ENCODE measurements around the gene HOXB4. TPM values are rescaled to one million over a fixed set of nuclear protein-coding genes. Genes with fewer than 3 reads are reported as not detected.

HOXB4 gene
- polyA plus RNA-seq, 1 of the 3 experiments (the other 2 are of a cell fraction) = 0.03 TPM

- peaks cover 4% of the 10 kb centered on the region for H3F3A ChIP-seq (replicated peaks; ENCODE audit: insufficient read depth)
- H3K4me1 ChIP-seq (ENCODE audit: control insufficient read depth in 1 of 2, insufficient read depth in 2 of 2, low read depth in 1 of 2, low read length in 1 of 2) = no peaks in the 10 kb centered on the region
- H3K27ac ChIP-seq (ENCODE audit: low read depth in 2 of 2, low read length in 1 of 2) = no peak overlapping the region
- no peak overlapping the region for H3K4me2 ChIP-seq
- H2AFZ ChIP-seq (ENCODE audit: low read depth) = no peak overlapping the region
- H3K4me3 ChIP-seq (ENCODE audit: low read depth in 2 of 2, low read length in 1 of 2) = no peak overlapping the region
- peaks cover 2% of the 10 kb centered on the region; the same call in 1 of the 2 replicates for H4K20me1 ChIP-seq (ENCODE audit: insufficient read depth)
- no peaks in the 10 kb centered on the region for H3K9me3 ChIP-seq
- H3K79me2 ChIP-seq (ENCODE audit: insufficient read depth) = no peaks in the 10 kb centered on the region
- peaks cover 94% of the 10 kb centered on the region for H3K27me3 ChIP-seq (ENCODE audit: insufficient read depth)
- POLR2A ChIA-PET = no interaction called here
- no peak for DNase-seq
- H3K9ac ChIP-seq = no peak overlapping the region
- no peaks in the 10 kb centered on the region for H3K9me2 ChIP-seq
- CTCF ChIA-PET = no interaction called here
- TF ChIP-seq RCOR1 (IDR thresholded peaks at IDR 0.05; ENCODE audit: low read length) (no peak), YY1 (IDR thresholded peaks at IDR 0.05; ENCODE audit: low read depth) (no peak), RAD21 (IDR thresholded peaks at IDR 0.05; ENCODE audit: low read length) (no peak), GABPA (IDR thresholded peaks at IDR 0.05; ENCODE audit: low read depth) (no peak), GATA2 (CRISPR knock-in tag; IDR thresholded peaks at IDR 0.05) (no peak), SIN3A (IDR thresholded peaks at IDR 0.05; ENCODE audit: borderline replicate concordance, low read depth, low read length) (no peak), NRF1 (IDR thresholded peaks at IDR 0.05; ENCODE audit: low read depth, low read length) (no peak), PBX3 (IDR thresholded peaks at IDR 0.05) (no peak), TEAD4 (IDR thresholded peaks at IDR 0.05; ENCODE audit: borderline replicate concordance, insufficient read depth) (no peak), JUND (IDR thresholded peaks at IDR 0.05) (no peak), MEF2A (IDR thresholded peaks at IDR 0.05; ENCODE audit: borderline replicate concordance, low read depth) (no peak), EP300 (IDR thresholded peaks at IDR 0.05; ENCODE audit: borderline replicate concordance in 1 of 2, low read depth in 1 of 2, low read length in 1 of 2) (no peak), CHD2 (IDR thresholded peaks at IDR 0.05; ENCODE audit: low read length, partially characterized antibody) (no peak), ZBTB33 (IDR thresholded peaks at IDR 0.05; ENCODE audit: borderline replicate concordance, low read depth) (no peak)
- TF ChIP-seq, protein P1, sequence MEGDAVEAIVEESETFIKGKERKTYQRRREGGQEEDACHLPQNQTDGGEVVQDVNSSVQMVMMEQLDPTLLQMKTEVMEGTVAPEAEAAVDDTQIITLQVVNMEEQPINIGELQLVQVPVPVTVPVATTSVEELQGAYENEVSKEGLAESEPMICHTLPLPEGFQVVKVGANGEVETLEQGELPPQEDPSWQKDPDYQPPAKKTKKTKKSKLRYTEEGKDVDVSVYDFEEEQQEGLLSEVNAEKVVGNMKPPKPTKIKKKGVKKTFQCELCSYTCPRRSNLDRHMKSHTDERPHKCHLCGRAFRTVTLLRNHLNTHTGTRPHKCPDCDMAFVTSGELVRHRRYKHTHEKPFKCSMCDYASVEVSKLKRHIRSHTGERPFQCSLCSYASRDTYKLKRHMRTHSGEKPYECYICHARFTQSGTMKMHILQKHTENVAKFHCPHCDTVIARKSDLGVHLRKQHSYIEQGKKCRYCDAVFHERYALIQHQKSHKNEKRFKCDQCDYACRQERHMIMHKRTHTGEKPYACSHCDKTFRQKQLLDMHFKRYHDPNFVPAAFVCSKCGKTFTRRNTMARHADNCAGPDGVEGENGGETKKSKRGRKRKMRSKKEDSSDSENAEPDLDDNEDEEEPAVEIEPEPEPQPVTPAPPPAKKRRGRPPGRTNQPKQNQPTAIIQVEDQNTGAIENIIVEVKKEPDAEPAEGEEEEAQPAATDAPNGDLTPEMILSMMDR (IDR thresholded peaks at IDR 0.05) = no peak
- TF ChIP-seq, protein P2, sequence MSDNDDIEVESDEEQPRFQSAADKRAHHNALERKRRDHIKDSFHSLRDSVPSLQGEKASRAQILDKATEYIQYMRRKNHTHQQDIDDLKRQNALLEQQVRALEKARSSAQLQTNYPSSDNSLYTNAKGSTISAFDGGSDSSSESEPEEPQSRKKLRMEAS (IDR thresholded peaks at IDR 0.05; ENCODE audit: low read depth) = no peak
- TF ChIP-seq, protein P3, sequence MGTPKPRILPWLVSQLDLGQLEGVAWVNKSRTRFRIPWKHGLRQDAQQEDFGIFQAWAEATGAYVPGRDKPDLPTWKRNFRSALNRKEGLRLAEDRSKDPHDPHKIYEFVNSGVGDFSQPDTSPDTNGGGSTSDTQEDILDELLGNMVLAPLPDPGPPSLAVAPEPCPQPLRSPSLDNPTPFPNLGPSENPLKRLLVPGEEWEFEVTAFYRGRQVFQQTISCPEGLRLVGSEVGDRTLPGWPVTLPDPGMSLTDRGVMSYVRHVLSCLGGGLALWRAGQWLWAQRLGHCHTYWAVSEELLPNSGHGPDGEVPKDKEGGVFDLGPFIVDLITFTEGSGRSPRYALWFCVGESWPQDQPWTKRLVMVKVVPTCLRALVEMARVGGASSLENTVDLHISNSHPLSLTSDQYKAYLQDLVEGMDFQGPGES (IDR thresholded peaks at IDR 0.05; ENCODE audit: low read depth, low read length) = no peak
- no peaks in the 10 kb centered on the region for H3K36me3 ChIP-seq (replicated peaks in 1 of 2; ENCODE audit: control insufficient read depth in 1 of 2, insufficient read depth in 2 of 2, low read length in 1 of 2)
- WGBS (ENCODE audit: low lambda C conversion rate) = 24% methylated on average over 11 of the region's 11 CpGs
These were observed 25.5 kb downstream of the HOXB4 start for GRCh38 chr17:48552466-48553189.

All from SK-N-SH (cell line).